ENCODE results near the gene EHD4.

The EHD4 gene

GRCh38 chr15:41978534-41978933 lies 6.2 kb upstream of the EHD4 start:
- no peaks in the 10 kb centered on the region for H3K36me3 ChIP-seq (ENCODE audit: insufficient read depth, insufficient read length, low read length)

GRCh38 chr15:41977757-41978383 lies 5.5 kb upstream of the EHD4 start:
- no peak overlapping the region for H3K9ac ChIP-seq (ENCODE audit: insufficient read length, low read depth)
- no peaks in the 10 kb centered on the region for H3K36me3 ChIP-seq (ENCODE audit: insufficient read depth, insufficient read length, low read length)
- H3K27me3 ChIP-seq (ENCODE audit: insufficient read depth, insufficient read length): no peaks in the 10 kb centered on the region
- peaks cover 2% of the 10 kb centered on the region for H3K4me1 ChIP-seq (ENCODE audit: insufficient read depth, insufficient read length)
- TF ChIP-seq YY1 (IDR thresholded peaks at IDR 0.05; ENCODE audit: insufficient read depth, insufficient read length) (no peak), ZNF274 (IDR thresholded peaks at IDR 0.05; ENCODE audit: low read depth, low read length) (no peak), SUZ12 (IDR thresholded peaks at IDR 0.05; ENCODE audit: extremely low read depth, insufficient read depth, insufficient read length) (no peak)
- DNase-seq (ENCODE audit: low read depth, low spot score): no peak
- H3K9me3 ChIP-seq (ENCODE audit: insufficient read depth, low read length): no peaks in the 10 kb centered on the region
- H3K4me3 ChIP-seq (ENCODE audit: insufficient read length, low read depth): no peak overlapping the region

More at GRCh38 chr15:41978534-41978933, 6.2 kb upstream of the EHD4 start:
- Histone ChIP-seq H3K9ac (ENCODE audit: insufficient read length, low read depth) (no peak overlapping the region), H3K9me3 (ENCODE audit: insufficient read depth, low read length) (no peaks in the 10 kb centered on the region), H3K4me1 (ENCODE audit: insufficient read depth, insufficient read length) (peaks cover 2% of the 10 kb centered on the region), H3K4me3 (ENCODE audit: insufficient read length, low read depth) (no peak overlapping the region), H3K27me3 (ENCODE audit: insufficient read depth, insufficient read length) (no peaks in the 10 kb centered on the region)
- no peak for DNase-seq (ENCODE audit: low read depth, low spot score)
- no peak for TF ChIP-seq ZNF274 (IDR thresholded peaks at IDR 0.05; ENCODE audit: low read depth, low read length)
- TF ChIP-seq SUZ12 (IDR thresholded peaks at IDR 0.05; ENCODE audit: extremely low read depth, insufficient read depth, insufficient read length): no peak
- no peak for TF ChIP-seq YY1 (IDR thresholded peaks at IDR 0.05; ENCODE audit: insufficient read depth, insufficient read length)

GRCh38 chr15:41975669-41976068 lies 3.3 kb upstream of the EHD4 start:
- DNase-seq (ENCODE audit: low read depth, low spot score): no peak
- H3K9ac ChIP-seq (ENCODE audit: insufficient read length, low read depth): no peak overlapping the region
- no peaks in the 10 kb centered on the region for H3K27me3 ChIP-seq (ENCODE audit: insufficient read depth, insufficient read length)
- no peaks in the 10 kb centered on the region for H3K9me3 ChIP-seq (ENCODE audit: insufficient read depth, low read length)
- H3K36me3 ChIP-seq (ENCODE audit: insufficient read depth, insufficient read length, low read length): no peaks in the 10 kb centered on the region
- no peak for TF ChIP-seq YY1 (IDR thresholded peaks at IDR 0.05; ENCODE audit: insufficient read depth, insufficient read length)
- TF ChIP-seq SUZ12 (IDR thresholded peaks at IDR 0.05; ENCODE audit: extremely low read depth, insufficient read depth, insufficient read length): no peak
- TF ChIP-seq ZNF274 (IDR thresholded peaks at IDR 0.05; ENCODE audit: low read depth, low read length): no peak
- H3K4me1 ChIP-seq (ENCODE audit: insufficient read depth, insufficient read length): peaks cover under 1% of the 10 kb centered on the region
- no peak overlapping the region for H3K4me3 ChIP-seq (ENCODE audit: insufficient read length, low read depth)

- no peak for DNase-seq (ENCODE audit: low read depth, low spot score)
Observed at GRCh38 chr15:41974041-41974440, 1.7 kb upstream of the EHD4 start.

GRCh38 chr15:41971895-41972252 lies 483 bp downstream of the EHD4 start:
- Histone ChIP-seq H3K36me3 (ENCODE audit: insufficient read depth, insufficient read length, low read length) (peaks cover 3% of the 10 kb centered on the region), H3K4me1 (ENCODE audit: insufficient read depth, insufficient read length) (no peaks in the 10 kb centered on the region), H3K4me3 (ENCODE audit: insufficient read length, low read depth) (peak overlapping the region; percentile 97), H3K9me3 (ENCODE audit: insufficient read depth, low read length) (no peaks in the 10 kb centered on the region), H3K27me3 (ENCODE audit: insufficient read depth, insufficient read length) (no peaks in the 10 kb centered on the region), H3K9ac (ENCODE audit: insufficient read length, low read depth) (peak overlapping the region; percentile 99)
- no peak for DNase-seq (ENCODE audit: low read depth, low spot score)
- TF ChIP-seq SUZ12 (IDR thresholded peaks at IDR 0.05; ENCODE audit: extremely low read depth, insufficient read depth, insufficient read length) (no peak), ZNF274 (IDR thresholded peaks at IDR 0.05; ENCODE audit: low read depth, low read length) (no peak), YY1 (IDR thresholded peaks at IDR 0.05; ENCODE audit: insufficient read depth, insufficient read length) (no peak)

More at GRCh38 chr15:41974041-41974440, 1.7 kb upstream of the EHD4 start:
- Histone ChIP-seq H3K27me3 (ENCODE audit: insufficient read depth, insufficient read length) (no peaks in the 10 kb centered on the region), H3K36me3 (ENCODE audit: insufficient read depth, insufficient read length, low read length) (peaks cover 3% of the 10 kb centered on the region), H3K4me1 (ENCODE audit: insufficient read depth, insufficient read length) (no peaks in the 10 kb centered on the region), H3K9me3 (ENCODE audit: insufficient read depth, low read length) (no peaks in the 10 kb centered on the region), H3K9ac (ENCODE audit: insufficient read length, low read depth) (no peak overlapping the region), H3K4me3 (ENCODE audit: insufficient read length, low read depth) (no peak overlapping the region)
- TF ChIP-seq YY1 (IDR thresholded peaks at IDR 0.05; ENCODE audit: insufficient read depth, insufficient read length) (no peak), SUZ12 (IDR thresholded peaks at IDR 0.05; ENCODE audit: extremely low read depth, insufficient read depth, insufficient read length) (no peak), ZNF274 (IDR thresholded peaks at IDR 0.05; ENCODE audit: low read depth, low read length) (no peak)

GRCh38 chr15:41971089-41971894 lies 1.1 kb downstream of the EHD4 start:
- H3K4me1 ChIP-seq (ENCODE audit: insufficient read depth, insufficient read length): no peaks in the 10 kb centered on the region
- no peak for DNase-seq (ENCODE audit: low read depth, low spot score)
- H3K9ac ChIP-seq (ENCODE audit: insufficient read length, low read depth): peak overlapping the region; percentile 99
- peaks cover 3% of the 10 kb centered on the region for H3K36me3 ChIP-seq (ENCODE audit: insufficient read depth, insufficient read length, low read length)
- no peaks in the 10 kb centered on the region for H3K9me3 ChIP-seq (ENCODE audit: insufficient read depth, low read length)
- no peak for TF ChIP-seq YY1 (IDR thresholded peaks at IDR 0.05; ENCODE audit: insufficient read depth, insufficient read length)
- TF ChIP-seq SUZ12 (IDR thresholded peaks at IDR 0.05; ENCODE audit: extremely low read depth, insufficient read depth, insufficient read length): no peak
- no peak for TF ChIP-seq ZNF274 (IDR thresholded peaks at IDR 0.05; ENCODE audit: low read depth, low read length)
- peak overlapping the region; percentile 97 for H3K4me3 ChIP-seq (ENCODE audit: insufficient read length, low read depth)
- H3K27me3 ChIP-seq (ENCODE audit: insufficient read depth, insufficient read length): no peaks in the 10 kb centered on the region

- TF ChIP-seq SUZ12 (IDR thresholded peaks at IDR 0.05; ENCODE audit: extremely low read depth, insufficient read depth, insufficient read length) (no peak), YY1 (IDR thresholded peaks at IDR 0.05; ENCODE audit: insufficient read depth, insufficient read length) (no peak), ZNF274 (IDR thresholded peaks at IDR 0.05; ENCODE audit: low read depth, low read length) (no peak)
- no peak for DNase-seq (ENCODE audit: low read depth, low spot score)
- Histone ChIP-seq H3K9me3 (ENCODE audit: insufficient read depth, low read length) (no peaks in the 10 kb centered on the region), H3K36me3 (ENCODE audit: insufficient read depth, insufficient read length, low read length) (peaks cover 3% of the 10 kb centered on the region), H3K27me3 (ENCODE audit: insufficient read depth, insufficient read length) (no peaks in the 10 kb centered on the region), H3K4me1 (ENCODE audit: insufficient read depth, insufficient read length) (no peaks in the 10 kb centered on the region), H3K9ac (ENCODE audit: insufficient read length, low read depth) (no peak overlapping the region), H3K4me3 (ENCODE audit: insufficient read length, low read depth) (no peak overlapping the region)
Observed at GRCh38 chr15:41970456-41970855, 1.9 kb downstream of the EHD4 start.
